HepG2 (cell line): ENCODE data around the gene AHCYL1. TPM values are rescaled to one million over a fixed set of nuclear protein-coding genes. Genes with fewer than 3 reads are reported as not detected.

Experiments used
- ATAC-seq: fragments of 200-7000 bp; cut with Tn5 transposase; 3 replicates; pipeline ENCODE4 v1.9.1; 2020; ENCODE audit warnings: mild to moderate bottlenecking, moderate library complexity
- BruUV-seq: library from RNA; stranded (reverse); fragments of 400-500 nt; replicated peaks from 2 replicates; lab custom pipeline; 2021; lab: Mats Ljungman, UMichigan
- CTCF ChIA-PET: fragments of 300-600 bp; formaldehyde crosslinking; extraction: SDS; loops from one replicate; lab custom pipeline; 2021; ENCODE audit warnings: low total read pairs, inconsistent platforms, low intra/inter-chr PET ratio; lab: Yijun Ruan, JAX
- POLR2A ChIA-PET: fragments of 350-600 bp; sonication (Branson Sonifier 250); formaldehyde crosslinking; loops from one replicate; lab custom pipeline; 2020; ENCODE audit warnings: antibody characterized with exemption, inconsistent platforms; lab: Yijun Ruan, JAX
- DNase-seq: peaks from one replicate; pipeline ENCODE4 v3.0.0-alpha.2; 2015; ENCODE audit warnings: low spot score
- FAIRE-seq: peaks from 3 replicates; lab custom pipeline; 2011; peaks lifted over from hg19 to GRCh38; lab: Jason Lieb, UNC
- H2AFZ ChIP-seq: one replicate; pipeline ENCODE4 v1.6.1; 2011; ENCODE audit warnings: low read length, inconsistent platforms
- H3K27ac ChIP-seq: fragments of 300-600 bp; 3 replicates; pipeline ENCODE4 v1.8.0; 2011; ENCODE audit warnings: mixed run types, mild to moderate bottlenecking, mixed read lengths, low read length, inconsistent platforms; ENCODE audit not compliant: insufficient read depth; ENCODE audit errors: extremely low read length
- H3K27me3 ChIP-seq, 2 experiments: fragments of 200-600 bp in 1 of 2; 2 replicates in 1 of 2; 3 replicates in 1 of 2; pipeline versions ENCODE4 v1.6.0 to v1.8.0; 2011; ENCODE audit warnings: low read length in 2 of 2, mild to moderate bottlenecking in 2 of 2, moderate library complexity in 2 of 2, inconsistent platforms in 1 of 2; ENCODE audit not compliant: insufficient read depth in 2 of 2, control insufficient read depth in 1 of 2
- H3K36me3 ChIP-seq, 2 experiments: fragments of 200-600 bp in 1 of 2; replicated peaks in 1 of 2; 2 replicates in 1 of 2; 3 replicates in 1 of 2; pipeline versions ENCODE4 v1.5.1 to v1.8.0; 2011; ENCODE audit warnings: low read length in 2 of 2, inconsistent platforms in 1 of 2; ENCODE audit not compliant: insufficient read depth in 2 of 2, control insufficient read depth in 1 of 2
- H3K4me1 ChIP-seq: 2 replicates; pipeline ENCODE4 v1.5.1; 2012; ENCODE audit warnings: low read length, inconsistent platforms; ENCODE audit not compliant: insufficient read depth
- H3K4me2 ChIP-seq: 2 replicates; pipeline ENCODE4 v1.6.0; 2011; ENCODE audit warnings: low read depth, low read length, inconsistent platforms
- H3K4me3 ChIP-seq, 3 experiments: fragments of 200-600 bp in 1 of 3; sonication (generic), shearing (Covaris generic) in 1 of 3; replicated peaks in 1 of 3; 2 replicates each; pipeline ENCODE4 v1.5.1; 2011 to 2016; ENCODE audit warnings: low read length in 3 of 3, inconsistent platforms in 2 of 3, low read depth in 2 of 3, mild to moderate bottlenecking in 2 of 3, control low read depth in 1 of 3, mixed read lengths in 1 of 3; ENCODE audit not compliant: insufficient read depth in 1 of 3
- H3K79me2 ChIP-seq: one replicate; pipeline ENCODE4 v1.6.1; 2011; ENCODE audit warnings: low read length, inconsistent platforms; ENCODE audit not compliant: insufficient read depth
- H3K9ac ChIP-seq: 2 replicates; pipeline ENCODE4 v1.6.0; 2011; ENCODE audit warnings: mild to moderate bottlenecking, low read depth, low read length, inconsistent platforms; ENCODE audit not compliant: insufficient read depth
- H3K9me3 ChIP-seq: 2 replicates; pipeline ENCODE4 v1.5.1; 2012; ENCODE audit warnings: mild to moderate bottlenecking, low read length
- H4K20me1 ChIP-seq: 2 replicates; pipeline ENCODE4 v1.6.0; 2011; ENCODE audit warnings: inconsistent platforms, mild to moderate bottlenecking, low read length, moderate library complexity; ENCODE audit not compliant: insufficient read depth
- CEBPB ChIP-seq: IDR thresholded peaks from 2 replicates; pipeline ENCODE4 v1.6.1; 2011; ENCODE audit warnings: low read depth, low read length, improper control_type of control experiment, borderline replicate concordance
- E2F5 ChIP-seq: sonication (generic); formaldehyde crosslinking; conservative IDR thresholded peaks from 2 replicates; pipeline ENCODE4 v1.4.0; 2020; ENCODE audit warnings: missing genetic modification reagents
- JUN ChIP-seq: sonication (generic); formaldehyde crosslinking; IDR thresholded peaks from 2 replicates; pipeline ENCODE4 v1.4.0; 2020; ENCODE audit warnings: mild to moderate bottlenecking, missing genetic modification reagents
- TCF7L2 ChIP-seq: IDR thresholded peaks from 2 replicates; pipeline ENCODE4 v1.6.1; 2011; ENCODE audit warnings: mild to moderate bottlenecking, low read depth, low read length, moderate library complexity
- ZFAT ChIP-seq: sonication (generic); formaldehyde crosslinking; conservative IDR thresholded peaks from 2 replicates; pipeline ENCODE4 v1.8.1; 2023; ENCODE audit warnings: missing genetic modification reagents, inconsistent platforms
- ZNF225 ChIP-seq: sonication (generic); formaldehyde crosslinking; IDR thresholded peaks from 2 replicates; pipeline ENCODE4 v1.4.0; 2020; ENCODE audit warnings: mild to moderate bottlenecking, missing genetic modification reagents
- ZNF75D ChIP-seq: sonication (generic); formaldehyde crosslinking; IDR thresholded peaks from 2 replicates; pipeline ENCODE4 v1.8.1; 2023; ENCODE audit warnings: missing genetic modification reagents, mild to moderate bottlenecking, borderline replicate concordance
- ZNF839 ChIP-seq: sonication (generic); formaldehyde crosslinking; IDR thresholded peaks from 2 replicates; pipeline ENCODE4 v1.4.0; 2020; ENCODE audit warnings: missing genetic modification reagents, mild to moderate bottlenecking, borderline replicate concordance
- WGBS: methylation state at CpG from one replicate; pipeline ENCODE4 v1.1.6; 2017; ENCODE audit warnings: low lambda C conversion rate; 5-methylcytosine and 5-hydroxymethylcytosine counted together
- in situ Hi-C: cut with HindIII; loops from 2 replicates; pipeline ENCODE4 v1.10.0; 2017; ENCODE audit warnings: low pct_unique_long_range_greater_than_20kb; ENCODE audit not compliant: extremely low pct_ligation_motif_present
- intact Hi-C: fragments of 100-400 bp; cut with micrococcal nuclease; formaldehyde crosslinking; loops from one replicate; pipeline ENCODE4 v1.10.0; 2022; ENCODE audit not compliant: unreplicated experiment
- polyA plus RNA-seq, 8 experiments: library from polyadenylated mRNA; depleted of rRNA in 3 of 8; stranded (reverse) in 7 of 8; unstranded in 1 of 8; fragments of >200 nt; fragmentation: Illumina TruSeq in 4 of 8; extraction: Trizol in 4 of 8; gene quantifications; 2 replicates each; pipeline versions ENCODE4 v1.2.1 to v1.2.3, GENCODE V29; 2011 to 2016; ENCODE audit warnings: low read depth in 4 of 8, missing spikeins in 1 of 8, mixed read lengths in 1 of 8; ENCODE audit not compliant: insufficient read depth in 1 of 8
- total RNA-seq, 5 experiments: library from RNA; depleted of rRNA; stranded (reverse); fragments of >200 nt; fragmentation: Illumina TruSeq; extraction: Trizol; gene quantifications; 2 replicates each; pipeline ENCODE4 v1.2.3, GENCODE V29; 2016; ENCODE audit warnings: low read depth in 1 of 5

AHCYL1 gene
- total and polyA plus RNA-seq, 2 of the 13 experiments (the other 11 are each of a cell fraction or from before 2014, with no cell fraction given), result 40.9 to 76.3 TPM

GRCh38 chr1:110017792-110018191 lies 33.2 kb downstream of the AHCYL1 start:
- DNase-seq (no peak), ATAC-seq (no peak), FAIRE-seq (no peak)
- in situ Hi-C loops, result no loop called here
- no peaks in the 10 kb centered on the region for H4K20me1 ChIP-seq
- no peak overlapping the region for H2AFZ ChIP-seq
- TF ChIP-seq E2F5 (CRISPR knock-in tag), result no peak
- TF ChIP-seq CEBPB, result peak; percentile 78
- intact Hi-C loops, result no loop called here
- no peak overlapping the region for H3K4me2 ChIP-seq
- H3K9ac ChIP-seq, result no peak overlapping the region
- no peaks in the 10 kb centered on the region for H3K9me3 ChIP-seq
- ChIA-PET CTCF (no interaction called here), POLR2A (no interaction called here)
- no peak overlapping the region for H3K27ac ChIP-seq
- H3K4me3 ChIP-seq, result no peak overlapping the region
- H3K27me3 ChIP-seq, result no peaks in the 10 kb centered on the region
- no TSS peak for BruUV-seq
- WGBS, result 88% methylated on average over 3 of the region's 3 CpGs
- no peaks in the 10 kb centered on the region for H3K4me1 ChIP-seq
- peaks cover 29 to 91% of the 10 kb centered on the region in 2 experiments for H3K36me3 ChIP-seq
- H3K79me2 ChIP-seq, result no peaks in the 10 kb centered on the region

GRCh38 chr1:110018396-110018795 lies 33.8 kb downstream of the AHCYL1 start:
- no peak overlapping the region for H3K9ac ChIP-seq
- H3K27me3 ChIP-seq, result no peaks in the 10 kb centered on the region
- H3K4me1 ChIP-seq, result no peaks in the 10 kb centered on the region
- ChIA-PET POLR2A (no interaction called here), CTCF (no interaction called here)
- no peak overlapping the region for H3K4me3 ChIP-seq
- no peaks in the 10 kb centered on the region for H3K9me3 ChIP-seq
- no peak overlapping the region for H2AFZ ChIP-seq
- no TSS peak for BruUV-seq
- no peak overlapping the region for H3K4me2 ChIP-seq
- H3K27ac ChIP-seq, result no peak overlapping the region
- in situ Hi-C loops, result no loop called here
- TF ChIP-seq JUN (CRISPR knock-in tag) (no peak), TCF7L2 (no peak), ZNF839 (CRISPR knock-in tag) (no peak), ZFAT (CRISPR knock-in tag) (no peak), ZNF75D (CRISPR knock-in tag) (no peak), ZNF225 (CRISPR knock-in tag) (no peak)
- ATAC-seq (no peak), FAIRE-seq (no peak), DNase-seq (no peak)
- H3K79me2 ChIP-seq, result no peaks in the 10 kb centered on the region
- 98% methylated on average over 9 of the region's 9 CpGs for WGBS
- peaks cover 31 to 92% of the 10 kb centered on the region in 2 experiments for H3K36me3 ChIP-seq
- H4K20me1 ChIP-seq, result no peaks in the 10 kb centered on the region
- intact Hi-C loops, result no loop called here
